GM19468 (cell line): Measurements from ENCODE around the gene LCNL1.

ENCODE experiments used
- ATAC-seq: cut with Tn5 transposase; IDR thresholded peaks from one replicate; pipeline ENCODE4 v1.9.1; 2021; ENCODE audit warnings: mild to moderate bottlenecking, moderate library complexity, moderate number of reproducible peaks; ENCODE audit not compliant: unreplicated experiment; ENCODE audit errors: extremely low read depth

LCNL1 gene

GRCh38 chr9:136982232-136983051, at the start of gene LCNL1:
Gene LCNL1 (plus strand): TSS chr9:136982993. CDS start chr9:136983587, 594 bp downstream.
- no peak for ATAC-seq

GRCh38 chr9:136934277-136934676, 48.5 kb upstream of the LCNL1 start:
- no peak for ATAC-seq

GRCh38 chr9:136935651-136936050, 47.1 kb upstream of the LCNL1 start:
- no peak for ATAC-seq

- ATAC-seq, result no peak
Observed at GRCh38 chr9:136936645-136937170, 46.1 kb upstream of the LCNL1 start.

- no peak for ATAC-seq
Observed at GRCh38 chr9:136937186-136938001, 45.4 kb upstream of the LCNL1 start.

- no peak for ATAC-seq
Observed at GRCh38 chr9:136939431-136939995, 43.3 kb upstream of the LCNL1 start.

- no peak for ATAC-seq
Observed at GRCh38 chr9:136939996-136940525, 42.7 kb upstream of the LCNL1 start.

- ATAC-seq, result no peak
Observed at GRCh38 chr9:136940526-136941230, 42.1 kb upstream of the LCNL1 start.

GRCh38 chr9:136941231-136942111, 41.3 kb upstream of the LCNL1 start:
- ATAC-seq, result no peak

GRCh38 chr9:136942112-136942880, 40.5 kb upstream of the LCNL1 start:
- no peak for ATAC-seq

GRCh38 chr9:136942881-136943230, 39.9 kb upstream of the LCNL1 start:
- ATAC-seq, result no peak

GRCh38 chr9:136943291-136944211, 39.2 kb upstream of the LCNL1 start:
- no peak for ATAC-seq

- peak; percentile 22 for ATAC-seq
Observed at GRCh38 chr9:136944212-136944518, 38.6 kb upstream of the LCNL1 start.

GRCh38 chr9:136944519-136945332, 38.1 kb upstream of the LCNL1 start, which contains the start of the genes C8G and FBXW5:
Gene C8G (plus strand): TSS chr9:136945243. CDS start chr9:136945321, 78 bp downstream.
Gene FBXW5 (minus strand): TSS chr9:136944738. CDS start chr9:136944083, 655 bp downstream.
- peak; percentile 64 for ATAC-seq

- ATAC-seq, result no peak
Observed at GRCh38 chr9:136945333-136946227, 37.2 kb upstream of the LCNL1 start.
